GM19099 (cell line): ENCODE measurements around the gene TMSB15B.
A peak's percentile ranks its signal among the peaks of the same experiment; 100 is the strongest.
"Not testable (repeated sequence)": the region's sequence is repeated elsewhere in the genome, so short reads cannot be mapped to it uniquely, and the experiment has no call there.

ENCODE experiments used
- POLR2A ChIP-seq: IDR thresholded peaks from 3 replicates; pipeline ENCODE4 v1.6.1; 2011; ENCODE audit warnings: low read depth; ENCODE audit not compliant: insufficient read length; ENCODE audit errors: extremely low read depth

Gene TMSB15B

DNA sequence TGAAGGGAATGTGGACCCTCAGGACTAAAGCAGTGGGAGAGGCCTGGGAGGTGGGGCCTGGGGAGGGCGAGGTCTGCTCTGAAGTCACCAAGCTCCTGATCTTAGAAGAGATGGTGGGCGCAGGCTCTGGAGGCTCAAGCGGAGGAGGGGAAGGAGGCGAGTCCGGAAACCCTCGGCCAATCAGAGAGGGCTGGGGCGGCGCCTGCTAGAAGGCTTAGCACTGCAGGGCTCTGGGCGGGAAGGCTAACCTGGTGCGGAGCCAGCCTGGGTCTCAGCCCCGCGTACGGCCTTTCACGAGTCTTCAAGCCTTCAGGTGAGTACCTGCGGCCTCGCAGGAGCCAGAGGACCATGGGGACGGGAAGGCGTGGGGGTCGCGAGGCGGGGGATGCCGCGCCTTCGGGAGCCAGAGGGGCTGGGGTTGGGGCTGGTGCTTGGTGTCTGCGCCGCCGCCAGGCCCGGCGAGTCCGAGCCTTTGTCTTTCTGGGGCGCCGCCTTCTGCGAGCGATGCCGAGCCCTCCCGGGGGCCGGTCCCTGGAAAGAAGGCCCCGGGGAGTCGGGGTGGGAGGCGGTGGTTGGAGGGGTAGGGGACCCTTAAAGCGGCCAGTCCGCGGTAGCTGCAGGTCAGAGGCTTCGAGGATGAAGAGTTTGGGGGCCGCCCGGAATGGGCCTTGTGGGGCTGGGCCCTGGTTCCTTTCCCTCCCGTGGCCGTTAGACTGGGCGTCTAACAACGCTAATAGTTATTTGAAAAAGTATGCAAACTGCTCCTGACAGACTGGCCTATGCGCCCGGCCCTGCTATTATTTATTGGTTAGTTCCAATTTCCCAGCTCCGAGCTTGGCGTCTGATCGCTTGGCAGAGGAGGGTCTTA, at the start of gene TMSB15B:
TSS of gene TMSB15B (plus strand) at position 217 of the 868 bp plus-strand sequence.
- TF ChIP-seq POLR2A: not testable (repeated sequence)

DNA sequence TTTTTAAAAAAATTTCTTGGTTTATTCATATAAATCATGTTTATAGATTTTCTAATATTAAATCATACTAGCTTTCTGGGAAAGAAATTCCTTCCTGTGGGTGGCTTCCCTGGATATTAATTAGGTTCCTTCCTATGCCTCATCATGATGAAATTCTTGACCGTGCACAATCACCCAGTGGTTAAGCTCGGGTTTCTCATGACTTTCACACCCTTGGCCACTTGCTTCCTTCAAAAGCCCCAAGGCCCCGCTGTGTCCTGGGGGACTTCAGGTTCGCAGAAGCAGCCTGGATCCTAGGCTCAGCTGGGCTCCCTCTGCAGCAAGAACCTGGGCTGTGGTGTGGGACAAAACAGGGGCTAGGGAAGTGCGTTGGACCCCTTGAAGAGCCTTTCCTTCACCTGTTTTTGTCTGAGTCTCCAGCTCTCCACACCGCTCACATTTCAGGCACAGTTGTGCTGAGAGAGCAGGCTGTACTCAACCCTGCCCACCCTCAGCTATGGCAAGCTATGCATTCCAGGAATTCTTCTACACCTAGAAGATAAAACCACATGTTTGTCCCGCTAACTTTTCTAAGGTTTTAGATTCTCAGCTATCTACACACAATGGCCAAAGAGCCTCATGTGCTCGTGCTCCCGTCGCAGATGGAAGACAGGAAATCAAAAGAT, 48.9 kb upstream of the TMSB15B start:
- no peak for TF ChIP-seq POLR2A

DNA sequence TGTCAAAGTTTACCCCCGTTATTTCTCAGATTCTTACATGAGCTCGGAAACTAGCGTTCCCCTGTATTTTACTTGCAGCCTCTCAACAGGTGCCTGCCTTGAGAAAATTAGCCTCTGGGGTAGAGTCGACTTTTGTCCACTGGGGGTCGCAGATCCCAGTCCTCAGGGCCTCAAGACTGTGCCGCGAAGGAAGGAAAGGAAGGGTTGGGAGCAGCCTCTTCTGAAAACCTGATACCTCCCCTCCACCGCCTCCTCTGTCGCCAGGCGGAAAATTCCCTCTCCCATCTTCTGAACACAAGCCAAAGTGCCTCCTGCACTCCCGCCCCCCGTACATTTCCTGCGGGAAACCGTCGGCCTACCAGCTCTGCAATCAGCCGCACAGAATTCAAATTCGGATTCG, 44.4 kb upstream of the TMSB15B start:
- TF ChIP-seq POLR2A: no peak

DNA sequence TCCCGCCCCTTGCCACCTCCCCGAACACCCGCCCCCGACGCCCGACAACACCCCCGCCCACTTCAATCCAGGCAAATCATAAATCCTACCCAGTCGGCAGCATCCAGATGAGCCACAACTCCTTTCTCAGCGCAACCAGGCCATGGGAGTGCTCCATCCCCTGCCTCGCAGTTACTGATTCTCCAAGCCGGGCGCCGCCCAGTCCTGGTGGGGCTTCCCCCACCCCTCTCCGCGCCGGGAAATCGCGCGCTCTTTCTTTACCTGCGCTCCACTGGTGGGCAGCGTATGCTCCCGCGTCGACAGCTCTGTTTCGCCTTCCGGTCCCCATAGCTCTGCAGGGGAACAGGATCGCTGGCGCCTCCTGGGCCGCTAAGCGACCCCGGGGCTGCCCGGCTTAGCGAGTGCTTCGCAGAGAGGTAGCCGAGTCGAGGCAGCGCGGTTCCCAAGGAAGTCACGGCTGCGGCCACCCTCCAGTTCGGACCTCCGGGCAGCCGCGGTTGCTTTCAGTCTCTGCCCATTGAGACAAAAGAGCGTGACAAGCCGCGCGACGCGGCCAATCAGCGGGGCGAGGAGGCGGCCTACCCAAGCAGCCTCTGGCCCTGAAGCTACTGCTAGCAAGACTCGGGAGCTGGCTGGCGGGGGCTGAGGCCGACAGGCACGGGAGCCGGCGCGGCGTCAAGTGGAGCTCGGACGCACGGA, 43.7 kb upstream of the TMSB15B start:
- peak; percentile 68 for TF ChIP-seq POLR2A

DNA sequence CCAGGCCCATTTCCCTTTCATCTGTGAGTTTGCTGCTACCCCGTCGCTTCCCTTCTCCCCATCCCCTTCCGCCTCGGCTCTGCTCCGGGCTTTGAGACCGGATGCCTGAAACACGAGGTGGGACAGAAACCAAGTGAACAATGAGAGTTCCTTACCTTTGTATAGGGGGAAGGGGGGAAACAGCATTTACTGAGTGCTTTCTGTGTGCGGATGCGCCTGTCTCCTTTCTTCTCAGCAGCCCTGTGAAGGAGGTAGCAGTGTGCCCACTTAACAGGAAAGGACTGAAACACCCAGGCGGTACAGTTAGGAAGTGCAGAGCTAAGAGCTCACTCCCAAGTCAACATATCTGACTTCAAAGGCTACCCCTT, 43.2 kb upstream of the TMSB15B start:
- no peak for TF ChIP-seq POLR2A

DNA sequence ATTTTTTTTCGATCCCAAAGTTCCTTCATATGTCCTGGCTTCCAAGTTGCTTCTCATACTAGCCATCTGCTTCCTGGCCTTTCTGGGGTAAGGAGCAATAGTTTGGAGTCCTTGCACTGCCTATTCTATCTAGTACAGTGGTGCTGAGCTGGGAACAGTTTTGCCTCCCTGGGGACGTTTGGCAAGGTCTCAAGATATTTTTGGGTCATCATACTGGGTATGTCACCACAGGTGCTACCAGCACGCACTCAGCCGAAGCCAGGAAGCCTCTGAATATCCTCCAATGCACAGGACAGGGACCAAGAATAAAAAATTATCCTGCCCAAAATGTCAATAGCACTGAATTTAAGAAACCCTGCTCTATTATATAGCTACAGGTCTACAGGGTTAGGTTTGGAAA, 35.4 kb upstream of the TMSB15B start:
- no peak for TF ChIP-seq POLR2A

DNA sequence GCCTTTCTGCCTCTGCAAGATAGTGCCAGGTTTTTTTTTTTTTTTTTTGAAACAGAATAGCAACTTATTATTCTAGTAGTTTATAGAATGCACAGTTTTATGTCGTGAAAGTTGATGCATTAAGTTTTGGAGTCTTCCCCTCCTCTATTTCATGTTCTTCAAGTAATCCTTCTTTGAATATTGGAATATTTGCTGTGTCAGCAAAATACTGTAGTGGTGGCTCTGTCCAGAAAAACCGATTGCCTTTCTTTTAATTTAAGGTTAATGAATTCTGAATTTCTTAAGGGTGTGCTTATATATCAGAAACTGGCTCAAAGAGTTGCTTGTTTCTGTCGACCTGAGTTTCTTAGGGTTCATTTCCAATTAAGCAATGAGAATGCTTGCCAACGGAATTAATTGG, 34.8 kb upstream of the TMSB15B start:
- no peak for TF ChIP-seq POLR2A

DNA sequence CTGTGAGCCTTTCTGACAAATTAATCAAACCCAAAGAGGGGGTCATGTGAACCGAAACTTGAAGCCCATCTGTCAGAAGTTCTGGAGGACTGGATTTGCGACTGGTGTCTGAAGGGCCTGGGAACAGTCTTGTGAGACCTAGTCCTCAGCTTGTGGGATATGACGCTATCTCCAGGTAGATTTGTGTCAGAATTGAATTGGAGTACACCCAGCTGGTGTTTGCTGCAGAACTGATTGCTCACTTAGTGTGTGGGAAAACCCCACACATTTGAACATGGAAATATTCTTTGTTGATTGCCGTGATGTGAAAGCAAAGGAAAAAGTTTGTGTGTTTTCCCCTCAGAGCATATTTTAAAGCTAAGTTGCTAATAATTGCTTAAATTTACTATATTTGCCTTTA, 30.3 kb upstream of the TMSB15B start:
- TF ChIP-seq POLR2A: no peak

DNA sequence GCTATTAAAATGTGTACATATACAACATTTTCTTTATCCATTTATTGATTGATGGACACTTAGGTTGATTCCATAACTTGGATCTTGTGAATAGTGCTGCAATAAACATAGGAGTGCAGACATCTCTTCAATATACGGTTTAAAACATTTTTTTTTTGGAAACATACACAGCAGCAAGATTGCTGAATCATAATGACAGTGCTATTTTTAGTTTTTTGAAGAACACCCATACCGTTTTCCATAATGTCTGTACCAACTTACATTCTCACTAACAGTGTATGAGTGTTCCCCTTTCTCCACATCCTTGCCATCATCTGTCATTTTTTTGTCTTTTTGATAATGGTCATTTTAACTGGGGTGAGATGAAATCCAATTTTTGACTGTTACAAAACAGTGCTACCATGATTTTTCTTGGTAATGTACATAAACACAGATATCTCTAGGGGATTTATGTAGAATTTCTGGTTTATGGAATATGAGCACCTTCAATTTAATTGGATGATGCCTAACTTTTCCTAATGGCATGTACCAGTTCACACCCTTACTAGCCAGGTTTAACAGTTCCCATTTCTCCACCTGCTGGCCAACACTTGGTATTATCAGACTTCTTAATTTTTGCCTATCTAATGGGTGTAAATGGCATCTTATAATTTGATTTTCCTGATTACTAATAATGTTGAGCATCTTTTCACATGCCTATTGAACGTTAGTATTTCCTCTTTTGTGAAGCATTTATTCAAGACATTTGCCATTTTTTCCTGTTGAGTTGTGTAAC, 21.0 kb upstream of the TMSB15B start:
- TF ChIP-seq POLR2A: no peak

DNA sequence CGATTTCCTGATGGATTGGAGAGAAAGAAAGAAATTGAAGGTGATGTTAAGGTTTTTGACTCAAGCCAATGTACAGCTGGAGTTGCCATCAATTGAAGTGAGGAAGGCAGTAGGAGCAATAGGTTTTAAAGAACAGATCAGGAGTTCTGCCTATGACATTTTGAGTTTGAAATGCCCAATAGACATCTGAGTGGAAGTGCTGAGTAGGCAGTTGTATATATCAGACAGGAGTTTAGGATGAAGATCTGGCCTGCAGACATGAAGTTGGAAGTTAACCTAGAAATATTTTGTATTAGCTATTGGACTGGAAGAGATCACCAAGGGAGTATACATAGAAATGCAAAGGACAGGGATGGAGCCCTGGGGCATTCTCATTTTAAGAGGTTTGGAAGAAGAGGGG, 12.9 kb upstream of the TMSB15B start:
- TF ChIP-seq POLR2A: no peak

DNA sequence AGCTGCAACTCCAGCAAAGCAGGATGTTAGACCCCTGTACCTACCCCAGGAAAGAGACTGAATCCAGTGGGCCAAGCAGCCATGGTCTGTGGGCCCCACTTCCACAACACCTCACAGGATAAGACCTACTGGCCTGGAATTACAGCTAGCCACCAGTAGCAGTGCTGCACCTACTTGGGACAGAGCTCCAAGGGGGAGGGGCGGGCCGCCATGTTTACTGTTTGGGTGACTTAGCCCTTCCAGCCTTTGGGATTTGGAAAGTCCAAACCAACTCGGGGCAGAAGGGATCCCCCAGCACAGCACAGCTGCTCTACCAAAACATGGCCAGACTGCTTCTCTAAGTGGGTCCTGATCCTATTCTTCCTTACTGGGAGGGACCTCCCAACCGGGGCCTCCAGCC, 9.1 kb upstream of the TMSB15B start:
- TF ChIP-seq POLR2A: no peak

DNA sequence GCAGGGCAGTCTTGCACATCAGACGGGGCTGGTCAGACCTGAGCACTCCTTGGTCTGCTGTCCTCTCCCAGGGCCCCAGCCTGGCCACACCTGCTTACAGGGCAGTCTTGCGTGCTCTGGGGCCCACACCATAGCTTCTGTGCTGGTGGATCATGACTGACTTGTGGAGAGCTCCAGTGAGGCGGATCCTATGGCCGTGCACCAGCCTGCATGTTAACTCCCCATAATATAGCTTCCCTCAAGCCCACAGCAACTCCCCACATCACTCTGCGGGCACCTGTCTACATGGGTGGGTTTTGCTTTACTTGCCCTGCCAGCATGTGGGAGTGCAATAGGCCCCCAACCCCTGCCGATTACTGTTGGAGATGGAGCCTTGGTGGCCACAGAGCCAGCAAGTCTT, 8.2 kb upstream of the TMSB15B start:
- TF ChIP-seq POLR2A: no peak

DNA sequence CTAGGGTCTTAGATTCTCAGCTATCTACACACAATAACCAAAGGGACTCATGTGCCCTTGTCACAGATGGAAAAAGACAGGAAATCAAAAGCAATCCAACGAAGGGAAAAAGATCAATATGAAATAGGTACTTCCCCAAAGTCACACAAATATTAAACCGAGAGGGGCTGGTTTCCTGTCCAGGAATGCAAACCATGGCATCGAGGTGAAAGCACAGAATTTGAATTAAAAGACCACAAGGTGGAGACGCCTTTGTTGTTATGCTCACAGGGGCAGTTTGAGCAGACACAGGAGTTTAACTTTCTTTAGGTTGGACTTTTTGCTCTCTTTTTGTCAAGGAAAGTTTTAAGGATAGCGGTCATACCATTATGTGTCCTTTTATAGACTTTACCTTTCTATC, 36.8 kb downstream of the TMSB15B start:
- TF ChIP-seq POLR2A: no peak

DNA sequence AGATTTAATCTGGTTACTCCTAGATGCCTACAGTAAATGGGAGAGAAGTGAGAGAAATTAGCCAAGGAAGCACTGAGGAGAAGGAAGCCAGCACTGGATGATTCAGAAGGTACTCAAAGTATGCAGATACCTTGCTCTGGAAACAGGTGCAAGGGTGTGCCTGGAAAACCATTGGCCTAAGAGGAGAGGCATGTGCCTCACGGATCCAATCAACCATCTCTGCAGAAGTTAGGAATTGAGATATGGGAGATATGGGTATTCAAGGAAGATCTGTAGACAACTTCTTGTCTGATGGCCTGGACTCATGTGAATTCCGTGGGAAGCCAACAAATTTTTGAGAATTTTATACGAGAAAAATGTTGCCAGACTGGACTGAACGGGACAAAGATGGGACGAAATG, 46.4 kb downstream of the TMSB15B start:
- no peak for TF ChIP-seq POLR2A

DNA sequence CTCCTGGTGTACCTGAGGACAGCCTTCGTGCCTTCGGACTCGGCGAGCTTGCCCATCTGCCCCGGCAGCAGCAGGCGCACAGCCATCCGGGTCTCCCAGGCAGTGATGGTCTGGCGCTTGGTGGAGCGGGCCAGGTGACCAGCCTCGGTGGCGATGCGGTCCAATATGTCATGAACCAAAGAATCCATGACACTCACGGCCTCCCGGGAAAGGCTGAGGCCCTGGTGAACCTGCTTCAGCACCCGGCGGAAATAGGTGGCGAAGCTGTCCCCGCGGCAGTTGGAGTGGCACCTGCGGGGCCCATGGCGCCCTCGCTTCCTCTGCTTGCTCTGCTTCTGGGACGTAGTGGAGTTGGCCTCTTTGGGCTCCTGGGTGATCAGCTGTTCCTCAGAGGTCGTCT, 50.7 kb downstream of the TMSB15B start:
- TF ChIP-seq POLR2A: no peak
